ENCODE results near the gene LINC01488. TPM values are rescaled to one million over a fixed set of nuclear protein-coding genes. Genes with fewer than 3 reads are reported as not detected.

LINC01488 gene
- polyA plus RNA-seq, 1 of the 3 experiments (the other 2 are of a cell fraction): not detected

DNA sequence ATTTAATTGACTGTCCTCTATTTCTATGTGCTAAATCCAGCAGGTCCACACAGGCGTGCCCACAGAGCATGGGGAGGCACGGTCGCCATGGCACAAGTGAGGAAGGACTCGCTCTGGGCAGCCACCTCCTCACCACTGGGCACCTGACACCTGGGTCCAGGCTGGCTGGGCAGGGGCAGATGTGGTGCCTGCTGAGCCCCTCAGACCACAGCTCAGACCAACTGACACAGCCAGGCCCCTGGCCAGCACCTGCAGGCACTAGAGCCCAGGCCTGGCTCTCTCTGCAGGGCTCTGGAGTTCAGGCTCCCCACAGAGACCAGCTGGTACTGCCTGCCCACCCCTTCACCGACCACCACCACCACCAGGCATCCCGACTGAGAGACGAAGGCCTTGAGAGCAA lies 27.9 kb downstream of the LINC01488 start:
- Histone ChIP-seq H3K4me1 (ENCODE audit: control insufficient read depth in 1 of 2, insufficient read depth in 2 of 2, low read depth in 1 of 2, low read length in 1 of 2) (peaks cover 0 to 10% of the 10 kb centered on the region in 2 experiments; a peak in 2 of 4 replicates), H2AFZ (ENCODE audit: low read depth) (no peak overlapping the region), H3K9ac (no peak overlapping the region), H3F3A (replicated peaks; ENCODE audit: insufficient read depth) (no peaks in the 10 kb centered on the region), H3K27me3 (ENCODE audit: insufficient read depth) (no peaks in the 10 kb centered on the region), H3K4me2 (no peak overlapping the region), H3K9me2 (no peaks in the 10 kb centered on the region), H3K36me3 (replicated peaks in 1 of 2; ENCODE audit: control insufficient read depth in 1 of 2, insufficient read depth in 2 of 2, low read length in 1 of 2) (no peaks in the 10 kb centered on the region), H3K79me2 (ENCODE audit: insufficient read depth) (no peaks in the 10 kb centered on the region), H3K27ac (ENCODE audit: low read depth in 2 of 2, low read length in 1 of 2) (no peak overlapping the region), H3K9me3 (no peaks in the 10 kb centered on the region), H4K20me1 (ENCODE audit: insufficient read depth) (no peaks in the 10 kb centered on the region), H3K4me3 (ENCODE audit: low read depth in 2 of 2, low read length in 1 of 2) (no peak overlapping the region)
- 100% methylated on average over 2 of the region's 7 CpGs for WGBS (ENCODE audit: low lambda C conversion rate)
- ChIA-PET POLR2A (no interaction called here), CTCF (no interaction called here)
- no peak for DNase-seq
- TF ChIP-seq TCF12 (IDR thresholded peaks at IDR 0.05) (no peak), FOSL2 (IDR thresholded peaks at IDR 0.05; ENCODE audit: borderline replicate concordance, low read depth) (no peak), MXI1 (IDR thresholded peaks at IDR 0.05; ENCODE audit: low read depth, low read length) (no peak), MEF2A (IDR thresholded peaks at IDR 0.05; ENCODE audit: borderline replicate concordance, low read depth) (no peak), MAX (IDR thresholded peaks at IDR 0.05; ENCODE audit: low read depth) (no peak), FOXJ3 (CRISPR knock-in tag; IDR thresholded peaks at IDR 0.05) (no peak), FOXM1 (IDR thresholded peaks at IDR 0.05; ENCODE audit: low read depth) (no peak), RXRA (IDR thresholded peaks at IDR 0.05; ENCODE audit: borderline replicate concordance, low read depth) (no peak), NFIC (IDR thresholded peaks at IDR 0.05; ENCODE audit: borderline replicate concordance) (no peak), NRF1 (IDR thresholded peaks at IDR 0.05; ENCODE audit: low read depth, low read length) (no peak), RCOR1 (IDR thresholded peaks at IDR 0.05; ENCODE audit: low read length) (no peak), YY1 (IDR thresholded peaks at IDR 0.05; ENCODE audit: low read depth) (no peak), RFX5 (IDR thresholded peaks at IDR 0.05; ENCODE audit: low read length) (no peak), EP300 (IDR thresholded peaks at IDR 0.05; ENCODE audit: borderline replicate concordance in 1 of 2, low read depth in 1 of 2, low read length in 1 of 2) (no peak), JUND (IDR thresholded peaks at IDR 0.05) (no peak), TEAD4 (IDR thresholded peaks at IDR 0.05; ENCODE audit: borderline replicate concordance, insufficient read depth) (no peak), GABPA (IDR thresholded peaks at IDR 0.05; ENCODE audit: low read depth) (no peak)
- TF ChIP-seq, protein P1, sequence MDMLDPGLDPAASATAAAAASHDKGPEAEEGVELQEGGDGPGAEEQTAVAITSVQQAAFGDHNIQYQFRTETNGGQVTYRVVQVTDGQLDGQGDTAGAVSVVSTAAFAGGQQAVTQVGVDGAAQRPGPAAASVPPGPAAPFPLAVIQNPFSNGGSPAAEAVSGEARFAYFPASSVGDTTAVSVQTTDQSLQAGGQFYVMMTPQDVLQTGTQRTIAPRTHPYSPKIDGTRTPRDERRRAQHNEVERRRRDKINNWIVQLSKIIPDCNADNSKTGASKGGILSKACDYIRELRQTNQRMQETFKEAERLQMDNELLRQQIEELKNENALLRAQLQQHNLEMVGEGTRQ (IDR thresholded peaks at IDR 0.05; ENCODE audit: borderline replicate concordance, low read depth, low read length): no peak
- TF ChIP-seq, protein P2, sequence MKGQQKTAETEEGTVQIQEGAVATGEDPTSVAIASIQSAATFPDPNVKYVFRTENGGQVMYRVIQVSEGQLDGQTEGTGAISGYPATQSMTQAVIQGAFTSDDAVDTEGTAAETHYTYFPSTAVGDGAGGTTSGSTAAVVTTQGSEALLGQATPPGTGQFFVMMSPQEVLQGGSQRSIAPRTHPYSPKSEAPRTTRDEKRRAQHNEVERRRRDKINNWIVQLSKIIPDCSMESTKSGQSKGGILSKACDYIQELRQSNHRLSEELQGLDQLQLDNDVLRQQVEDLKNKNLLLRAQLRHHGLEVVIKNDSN (IDR thresholded peaks at IDR 0.05; ENCODE audit: borderline replicate concordance, low read depth): no peak
